Panc1 (cell line): ENCODE measurements around the gene C9orf152.

Source experiments
- CTCF ChIP-seq: fragments of 450-650 bp; IDR thresholded peaks from 2 replicates; pipeline ENCODE4 v1.5.1; 2017; ENCODE audit warnings: mild to moderate bottlenecking
- POLR2AphosphoS5 ChIP-seq: IDR thresholded peaks from 2 replicates; pipeline ENCODE4 v1.6.1; 2012; ENCODE audit warnings: mild to moderate bottlenecking, low read depth, low read length, moderate library complexity
- REST ChIP-seq, 2 experiments: IDR thresholded peaks; 2 replicates each; pipeline ENCODE4 v1.6.1; 2011 to 2012; ENCODE audit warnings: low read depth in 2 of 2, control low read depth in 1 of 2, low read length in 1 of 2, mild to moderate bottlenecking in 1 of 2, moderate library complexity in 1 of 2; ENCODE audit not compliant: insufficient read depth in 1 of 2
- SIN3A ChIP-seq: IDR thresholded peaks from 2 replicates; pipeline ENCODE4 v1.6.1; 2012; ENCODE audit warnings: low read depth, mild to moderate bottlenecking, low read length, moderate library complexity, borderline replicate concordance; ENCODE audit not compliant: insufficient read depth
- TCF7L2 ChIP-seq: IDR thresholded peaks from 2 replicates; pipeline ENCODE4 v1.6.1; 2011; ENCODE audit warnings: mild to moderate bottlenecking, low read depth, low read length, inconsistent platforms

GRCh38 chr9:110208031-110208430, at the start of gene C9orf152:
- TF ChIP-seq CTCF: no peak
- TF ChIP-seq SIN3A: no peak
- no peak for TF ChIP-seq POLR2AphosphoS5
- TF ChIP-seq REST (IDR thresholded peaks at IDR 0.05; ENCODE audit: insufficient read depth in 1 of 2, low read depth in 2 of 2, low read length in 1 of 2): no peak
- TF ChIP-seq TCF7L2: no peak
